HG03442 (cell line): ENCODE measurements around the gene RGS7.
"Not testable (repeated sequence)": the region's sequence is repeated elsewhere in the genome, so short reads cannot be mapped to it uniquely, and the experiment has no call there.

ENCODE experiments used
- ATAC-seq: cut with Tn5 transposase; IDR thresholded peaks from one replicate; pipeline ENCODE4 v1.9.1; 2021; ENCODE audit warnings: mild to moderate bottlenecking, moderate library complexity; ENCODE audit not compliant: unreplicated experiment

RGS7 gene

DNA sequence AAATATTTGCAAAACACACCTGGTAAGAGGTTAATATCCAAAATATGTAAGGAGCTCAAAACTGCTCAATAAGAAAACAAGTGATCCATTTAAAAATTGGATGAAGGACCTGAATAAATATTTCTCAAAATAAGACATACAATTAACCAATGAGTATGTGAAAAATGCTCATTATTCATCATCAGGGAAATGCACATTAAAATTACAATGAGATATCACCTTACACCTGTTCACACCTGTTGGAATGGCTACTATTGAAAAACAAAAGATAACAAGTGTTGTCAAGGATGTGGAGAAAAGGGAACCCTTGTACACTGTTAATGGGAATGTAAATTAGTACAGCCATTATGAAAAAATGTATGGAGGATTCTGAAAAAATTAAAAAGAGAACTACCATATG, 609.1 kb downstream of the RGS7 start:
- ATAC-seq, result no peak

DNA sequence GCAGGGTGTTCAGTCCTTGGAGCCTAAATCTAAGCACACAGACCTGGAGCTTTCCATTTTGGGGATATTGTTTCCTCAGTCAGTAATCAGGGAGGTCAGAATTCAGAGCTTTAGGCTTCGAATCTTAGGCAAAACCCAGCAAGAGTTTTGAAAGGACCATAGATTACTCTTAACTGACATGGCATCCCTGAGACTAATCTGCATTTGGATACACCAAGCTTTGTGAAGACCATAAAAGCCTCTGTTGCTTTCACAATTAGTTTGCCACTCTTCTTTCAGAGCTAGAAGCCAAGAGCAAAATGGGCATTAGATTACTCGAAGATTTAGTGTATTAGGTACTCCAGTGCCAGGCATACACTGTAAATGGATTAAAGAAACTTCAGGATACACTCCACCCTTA, 613.3 kb downstream of the RGS7 start:
- no peak for ATAC-seq

DNA sequence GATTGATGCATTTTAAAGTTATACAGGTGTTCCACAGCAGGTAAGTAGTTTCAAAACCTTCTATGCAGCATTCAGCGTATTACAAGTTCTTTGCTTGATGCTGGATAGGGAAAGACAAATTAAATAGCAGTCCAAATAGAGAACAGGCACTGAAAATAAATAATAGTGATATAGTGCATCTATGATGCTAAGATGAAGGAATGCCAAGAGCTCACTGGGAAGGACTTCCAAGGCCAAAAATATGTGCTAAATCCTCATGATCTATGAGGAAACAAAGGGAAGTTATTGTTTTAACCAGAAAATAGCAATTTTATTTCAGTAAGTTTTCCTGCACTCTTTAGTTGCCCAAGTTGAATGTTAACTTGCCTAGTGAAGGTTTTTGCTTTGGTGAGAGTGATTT, 617.3 kb downstream of the RGS7 start:
- no peak for ATAC-seq

DNA sequence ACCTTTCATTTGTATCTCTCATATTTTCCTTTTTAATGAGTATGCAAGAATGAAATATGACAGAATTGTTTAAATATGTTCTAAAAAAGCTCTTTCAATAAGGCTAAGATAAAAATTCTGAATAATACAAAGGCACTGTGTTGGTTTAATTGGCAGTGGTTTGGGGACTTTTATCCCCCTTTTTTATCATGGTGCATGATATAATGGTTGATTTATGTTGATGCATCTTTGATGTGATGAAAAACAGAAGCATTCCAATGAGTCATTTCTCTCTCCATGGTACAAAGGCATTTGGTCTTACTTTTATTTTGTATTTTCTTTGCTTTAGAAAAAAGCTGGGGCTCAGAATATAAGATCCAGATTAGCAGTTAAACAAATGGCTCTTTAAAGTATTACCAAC, 617.9 kb downstream of the RGS7 start:
- no peak for ATAC-seq

DNA sequence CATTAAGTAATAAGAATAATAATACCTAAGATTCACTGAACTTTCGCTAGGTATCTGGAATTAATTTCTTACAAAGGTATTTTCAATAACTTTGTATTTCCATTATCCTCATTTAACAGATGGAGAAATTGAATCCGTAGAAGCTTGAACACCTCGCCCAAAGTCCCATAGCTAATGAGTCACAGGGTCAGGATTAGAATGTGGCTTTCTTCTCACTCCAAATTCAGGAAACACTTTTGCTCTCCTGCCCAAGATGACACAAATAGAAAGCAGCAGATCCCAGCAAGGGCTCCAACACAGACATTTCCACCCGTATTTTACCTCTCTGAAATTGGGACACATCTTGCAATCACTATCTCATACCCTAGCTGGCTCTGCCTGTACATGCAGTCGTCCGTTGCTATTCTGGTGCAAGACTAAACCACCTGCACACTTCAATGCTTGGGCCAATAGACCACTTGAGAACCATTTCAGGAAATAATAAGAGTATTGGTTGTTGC, 619.2 kb downstream of the RGS7 start:
- ATAC-seq, result no peak

DNA sequence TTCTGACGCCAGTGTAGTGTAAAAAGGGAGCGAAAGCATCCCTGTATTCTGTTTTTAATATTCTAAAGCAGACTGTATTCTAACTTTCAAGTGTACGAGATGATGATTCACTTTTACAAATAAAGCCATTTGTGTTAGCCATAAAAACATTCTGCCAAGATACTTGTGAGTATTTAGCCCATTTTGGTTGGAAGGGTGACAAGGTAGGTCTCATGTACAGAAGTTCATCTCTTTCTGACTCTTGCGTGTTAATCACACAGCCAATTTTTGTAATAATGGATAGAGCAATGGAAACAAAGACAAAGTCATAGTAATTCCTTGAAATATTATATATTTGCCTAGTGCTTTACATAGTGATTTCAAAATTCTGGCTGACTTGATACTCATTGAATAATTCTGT, 619.7 kb downstream of the RGS7 start:
- ATAC-seq, result no peak

DNA sequence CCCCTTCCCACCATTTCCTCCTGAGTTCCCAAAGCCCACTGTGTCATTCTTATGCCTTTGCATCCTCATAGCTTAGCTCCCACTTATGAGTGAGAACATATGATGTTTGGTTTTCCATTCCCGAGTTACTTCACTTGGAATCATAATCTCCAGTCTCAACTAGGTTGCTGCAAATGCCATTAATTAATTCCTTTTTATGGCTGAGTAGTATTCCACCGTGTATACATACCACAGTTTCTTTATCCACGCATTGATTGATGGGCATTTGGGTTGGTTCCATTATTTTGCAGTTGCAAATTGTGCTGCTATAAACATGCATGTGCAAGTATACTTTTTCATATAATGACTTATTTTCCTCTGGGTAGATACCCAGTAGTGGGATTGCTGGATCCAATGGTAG, 622.3 kb downstream of the RGS7 start:
- ATAC-seq, result not testable (repeated sequence)

DNA sequence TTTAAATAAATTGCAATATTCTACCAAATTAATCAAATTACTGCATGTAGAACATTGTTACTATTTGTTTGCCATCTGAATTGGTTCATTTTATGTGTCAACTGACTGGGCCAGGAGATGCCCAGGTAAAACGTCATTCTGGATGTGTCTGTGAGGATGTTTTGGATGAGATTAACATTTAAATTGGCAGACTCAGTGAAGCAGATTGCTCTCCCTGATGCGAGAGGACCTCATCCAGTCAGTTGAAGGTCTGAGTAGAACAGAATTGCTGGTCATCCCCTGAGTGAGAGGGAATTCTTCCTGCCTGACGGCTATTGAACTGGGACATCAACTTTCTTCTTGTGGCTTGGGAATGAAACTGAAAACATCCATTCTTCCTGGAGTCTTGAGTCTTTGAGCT, 623.0 kb downstream of the RGS7 start:
- ATAC-seq, result no peak

DNA sequence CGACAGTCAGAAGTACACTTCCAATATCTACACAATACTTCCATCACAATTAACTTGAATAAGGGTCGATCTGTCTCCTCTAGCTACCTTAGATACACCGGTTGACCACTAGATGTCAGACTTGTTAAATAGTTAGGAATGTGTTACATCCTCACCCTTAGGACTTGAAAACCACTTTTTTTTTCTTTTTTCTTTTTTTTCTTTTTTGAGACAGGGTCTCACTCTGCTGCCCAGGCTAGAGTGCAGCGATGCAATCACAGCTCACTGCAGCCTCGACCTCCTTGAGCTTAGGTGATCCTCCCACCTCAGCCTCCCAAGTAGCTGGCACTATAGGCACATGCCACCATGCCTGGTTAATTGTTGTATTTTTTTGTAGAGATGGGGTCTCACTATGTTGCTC, 624.6 kb downstream of the RGS7 start:
- peak; percentile 84 for ATAC-seq
